Heart right ventricle (tissue), 16 donors: ENCODE data around the gene COA5. TPM values are rescaled to one million over a fixed set of nuclear protein-coding genes. Genes with fewer than 3 reads are reported as not detected.
A peak's percentile ranks its signal among the peaks of the same experiment; 100 is the strongest.

Experiments
- ATAC-seq, 8 donors: fragments of 200-7000 bp; cut with Tn5 transposase; one replicate each; pipeline ENCODE4 v1.9.1; 2020; ENCODE audit warnings: mild to moderate bottlenecking in 8 of 8, moderate library complexity in 8 of 8, moderate number of reproducible peaks in 1 of 8
- DNase-seq, 2 donors: peaks; one replicate each; pipeline ENCODE4 v3.0.0-alpha.2; 2020
- H3K27ac ChIP-seq, 10 donors: fragments of 200-600 bp; sonication (generic) in 2 of 10; one replicate each; pipeline versions ENCODE4 v1.5.0 to v1.8.0; 2020 to 2022; ENCODE audit warnings: mild to moderate bottlenecking in 3 of 10
- H3K27me3 ChIP-seq, 7 donors: fragments of 200-600 bp; one replicate each; pipeline ENCODE4 v1.8.0; 2021 to 2022; ENCODE audit warnings: mild to moderate bottlenecking in 2 of 7
- H3K36me3 ChIP-seq, 9 donors: fragments of 200-600 bp; sonication (generic) in 1 of 9; one replicate each; pipeline versions ENCODE4 v1.5.0 to v1.8.0; 2020 to 2022; ENCODE audit warnings: mild to moderate bottlenecking in 2 of 9
- H3K4me1 ChIP-seq, 9 donors: fragments of 200-600 bp; sonication (generic) in 1 of 9; one replicate each; pipeline versions ENCODE4 v1.5.0 to v1.8.0; 2020 to 2022; ENCODE audit warnings: mild to moderate bottlenecking in 4 of 9
- H3K4me3 ChIP-seq, 10 donors: fragments of 200-600 bp; sonication (generic) in 2 of 10; one replicate each; pipeline versions ENCODE4 v1.5.0 to v1.8.0; 2020 to 2022; ENCODE audit warnings: mild to moderate bottlenecking in 7 of 10, moderate library complexity in 2 of 10
- H3K9me3 ChIP-seq, 11 donors: fragments of 200-600 bp in 10 of 11; sonication (generic) in 2 of 11; one replicate each; pipeline versions ENCODE4 v1.5.0 to v1.8.0; 2013 to 2022; ENCODE audit warnings: mild to moderate bottlenecking in 2 of 11, control low read depth in 1 of 11, moderate library complexity in 1 of 11
- CTCF ChIP-seq, 9 donors: fragments of 200-600 bp; sonication (generic) in 2 of 9; IDR thresholded peaks; one replicate each; pipeline versions ENCODE4 v1.5.0 to v1.8.0; 2021 to 2022; ENCODE audit warnings: antibody characterized with exemption in 9 of 9, mild to moderate bottlenecking in 5 of 9, moderate library complexity in 1 of 9
- WGBS, 2 donors: extraction: QIAGEN DNeasy Blood & Tissue Kit; methylation state at CpG; one replicate each; pipeline ENCODE4 v1.1.7; 2013; ENCODE audit warnings: inconsistent platforms in 1 of 2; 5-methylcytosine and 5-hydroxymethylcytosine counted together
- intact Hi-C, 10 donors: fragments of 100-400 bp; cut with DNase I; formaldehyde crosslinking; loops; one replicate each; pipeline versions ENCODE4 v1.11.1 to v1.14.2; 2022
- polyA plus RNA-seq, 2 donors: library from polyadenylated mRNA; stranded (reverse); fragments of 200-250 nt; gene quantifications; one replicate each; pipeline ENCODE4 v1.2.3, GENCODE V29; 2013
- total RNA-seq, 10 donors: library from RNA; stranded (reverse); fragmentation: NEBNext Ultra II Directional in 3 of 10; extraction: Animal tissue kit (Norgen Biotek cat#: 25700) in 3 of 10; gene quantifications; one replicate each; pipeline versions ENCODE4 v1.2.1 to v1.2.4, GENCODE V29; 2021 to 2023
- donor health status: Arrhythmogenic right ventricular cardiomyopathy.
- donor health status: ischemic (EF 13 %, LVEDD 7.1; RV severe dilation, severe dysfunction).
- donor health status: healthy with polysubstance abuse.
- donor health status: DM: no; HTN: yes; CAD: no.
- donor health status: DM: no; HTN: no; CAD: no.
- donor health status: ischemic (EF 25% LVEDD 6.9; RV normal size, moderate dysfunction).
- donor health status: ischemic (EF 25% LVEDD 5.7; RV mildly dilated, moderate dysfunction).
- donor health status: healthy.
- donor health status: DM: yes; HTN: yes; CAD: no.
- donor health status: Ischemic cardiomyopathy.
- donor health status: ischemic (EF 35%, LVEDD 5.7; RV mildly dilated, moderate dysfunction).
- donor health status: nonischemic (EF 11% LVEDD 7.7; RV severe dilation, severe dysfunction).
- donor health status: DM: yes; HTN: yes; CAD: no.
- donor health status: PGD.
- donor health status: ischemic (EF 29% LVEDD 5.4; RV normal size, mild dysfunction).
- donor health status: nonischemic (EF 23%, LVEDD 6.1; RV moderate dilation, normal function).

COA5 gene
- total and polyA plus RNA-seq, 12 donors: 20.2 to 61.2 (median 26.0) TPM

DNA sequence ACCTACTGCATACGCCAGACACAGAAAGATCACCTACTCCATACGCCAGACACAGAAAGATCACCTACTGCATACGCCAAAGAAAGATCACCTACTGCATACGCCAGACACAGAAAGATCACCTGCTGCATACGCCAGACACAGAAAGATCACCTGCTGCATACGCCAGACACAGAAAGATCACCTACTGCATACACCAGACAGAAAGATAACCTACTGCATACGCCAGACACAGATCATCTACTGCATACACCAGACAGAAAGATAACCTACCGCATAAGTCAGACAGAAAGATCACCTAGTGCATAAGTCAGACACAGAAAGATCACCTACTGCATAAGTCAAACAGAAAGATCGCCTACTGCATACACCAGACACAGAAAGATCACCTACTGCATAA is 25.8 kb downstream of the COA5 start:
- no peaks in the 10 kb centered on the region for H3K27me3 ChIP-seq
- H3K36me3 ChIP-seq: peaks cover 0 to 99% (median 22%) of the 10 kb centered on the region in 9 donors
- peaks cover 0 to 9% (median 0%) of the 10 kb centered on the region in 9 donors for H3K4me1 ChIP-seq
- no peak for TF ChIP-seq CTCF (IDR thresholded peaks at IDR 0.05)
- DNase-seq: no peak
- no peak overlapping the region for H3K4me3 ChIP-seq
- 96 to 98% methylated on average over 9 of the region's 9 CpGs for WGBS, 2 donors
- no peak for ATAC-seq
- H3K9me3 ChIP-seq: no peaks in the 10 kb centered on the region
- intact Hi-C loops: no loop called here
- no peak overlapping the region for H3K27ac ChIP-seq

DNA sequence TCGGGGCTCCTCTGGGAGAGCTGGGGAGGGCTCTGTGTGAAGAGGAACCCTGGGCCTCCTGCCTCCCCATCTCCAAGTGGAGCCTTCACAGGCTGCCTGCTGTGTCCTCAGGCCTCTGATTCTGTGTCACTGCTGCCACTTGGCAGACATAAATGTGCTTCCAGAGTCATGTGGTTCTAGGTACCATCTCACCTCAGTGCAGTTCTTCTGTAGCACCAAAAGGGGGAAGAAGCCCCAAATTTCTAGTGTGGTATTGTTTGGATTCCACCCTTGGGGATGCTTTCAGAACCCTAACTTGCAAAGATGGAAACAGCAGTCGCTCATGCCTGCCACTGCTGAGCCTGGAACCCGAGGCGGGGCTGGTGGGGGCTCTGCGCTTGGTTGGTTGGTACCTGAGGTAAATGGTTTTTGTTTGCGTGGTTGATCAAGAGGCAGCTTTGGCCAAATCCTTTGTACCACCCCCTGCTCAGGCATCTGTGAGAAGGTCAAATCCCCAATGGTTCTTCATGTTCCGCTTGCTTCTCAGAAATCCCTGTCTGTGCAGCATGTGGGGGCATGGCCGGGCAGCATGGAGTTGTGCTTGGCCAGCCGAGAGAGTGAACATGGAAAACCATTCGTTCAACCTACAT is 27.5 kb downstream of the COA5 start:
- Histone ChIP-seq H3K27me3 (no peaks in the 10 kb centered on the region), H3K27ac (no peak overlapping the region), H3K36me3 (peaks cover 0 to 100% (median 17%) of the 10 kb centered on the region in 9 donors), H3K4me3 (no peak overlapping the region), H3K9me3 (no peaks in the 10 kb centered on the region), H3K4me1 (peaks cover 0 to 11% (median 0%) of the 10 kb centered on the region in 9 donors)
- 93 to 94% methylated on average over 10 of the region's 10 CpGs for WGBS, 2 donors
- ATAC-seq (no peak), DNase-seq (no peak)
- intact Hi-C loops: no loop called here
- TF ChIP-seq CTCF (IDR thresholded peaks at IDR 0.05): no peak

DNA sequence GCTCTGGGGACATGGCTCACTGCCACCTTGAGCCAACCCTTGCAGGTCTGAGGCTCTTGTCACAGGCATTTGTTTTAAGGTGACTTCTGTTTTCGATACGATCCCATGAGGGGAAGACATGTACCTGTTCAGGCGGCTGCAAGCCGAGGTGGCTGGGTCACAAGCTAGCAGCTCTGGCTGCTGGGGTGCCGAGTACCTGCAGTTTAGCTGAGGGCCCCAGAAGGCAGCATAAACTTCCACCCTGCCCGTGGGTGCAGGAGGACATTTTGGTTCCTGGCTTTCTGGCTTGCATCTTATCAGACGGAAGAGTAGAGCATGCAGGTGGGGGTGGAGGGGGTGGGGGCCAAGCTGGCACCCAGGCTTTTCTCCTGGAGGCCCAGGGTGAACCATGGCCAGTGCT is 28.4 kb downstream of the COA5 start:
- Histone ChIP-seq H3K4me3 (no peak overlapping the region), H3K27ac (peak overlapping the region in 1 of 10 donors; percentile 22), H3K9me3 (no peaks in the 10 kb centered on the region), H3K27me3 (no peaks in the 10 kb centered on the region), H3K36me3 (peaks cover 0 to 100% (median 17%) of the 10 kb centered on the region in 9 donors), H3K4me1 (peaks cover 0 to 11% (median 0%) of the 10 kb centered on the region in 9 donors)
- no peak for ATAC-seq
- intact Hi-C loops: loop anchor here in 4 of 10 donors (10.0 kb wide), 1 partner anchor 165 kb away; no protein-coding TSS in a partner anchor
- TF ChIP-seq CTCF (IDR thresholded peaks at IDR 0.05): no peak
- no peak for DNase-seq
- WGBS, 2 donors: 84 to 88% methylated on average over 7 of the region's 7 CpGs

DNA sequence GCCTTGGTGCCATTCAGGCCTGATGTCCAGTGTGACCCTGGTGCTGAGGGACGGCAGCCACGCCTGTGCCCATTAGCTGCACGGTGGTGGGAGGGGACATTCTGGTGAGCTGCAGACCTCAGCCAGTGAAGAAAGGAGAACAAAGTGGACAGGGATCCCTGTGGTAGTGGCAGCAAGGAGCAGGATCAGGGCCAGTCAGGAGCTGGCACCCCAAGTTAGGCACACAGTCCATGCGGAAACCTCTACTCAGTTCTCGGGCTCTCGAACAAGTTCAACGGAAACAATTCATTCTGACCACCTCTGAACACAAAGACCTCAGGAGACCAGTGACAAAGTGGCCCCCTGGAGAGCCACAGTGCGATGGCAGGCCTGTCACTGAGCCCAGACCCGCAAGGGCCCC is 30.1 kb downstream of the COA5 start:
- no peak for ATAC-seq
- H3K36me3 ChIP-seq: peaks cover 0 to 100% (median 23%) of the 10 kb centered on the region in 9 donors
- intact Hi-C loops: loop anchor here in 4 of 10 donors (10.0 kb wide), 1 partner anchor 163 kb away; no protein-coding TSS in a partner anchor

More for the DNA sequence above, 30.1 kb downstream of the COA5 start:
- H3K27me3 ChIP-seq: no peaks in the 10 kb centered on the region
- 95% methylated on average over 9 of the region's 9 CpGs for WGBS, 2 donors
- no peaks in the 10 kb centered on the region for H3K9me3 ChIP-seq
- no peak overlapping the region for H3K4me3 ChIP-seq
- peaks cover 0 to 11% (median 0%) of the 10 kb centered on the region in 9 donors for H3K4me1 ChIP-seq
- no peak for DNase-seq
- no peak for TF ChIP-seq CTCF (IDR thresholded peaks at IDR 0.05)
- no peak overlapping the region for H3K27ac ChIP-seq
